HEK293T (cell line): ENCODE data around the gene CHTF18.

Experiments used
- ARNT ChIP-seq: fragments of 450-650 bp; IDR thresholded peaks from 2 replicates; pipeline ENCODE4 v1.6.1; 2017; ENCODE audit warnings: mild to moderate bottlenecking
- BHLHE40 ChIP-seq: fragments of 450-650 bp; IDR thresholded peaks from 2 replicates; pipeline ENCODE4 v1.6.1; 2016; ENCODE audit warnings: mild to moderate bottlenecking, moderate library complexity, borderline replicate concordance
- ELF4 ChIP-seq: fragments of 450-650 bp; IDR thresholded peaks from 2 replicates; pipeline ENCODE4 v1.6.1; 2017; ENCODE audit warnings: antibody characterized with exemption
- FOXA1 ChIP-seq: fragments of 450-650 bp; IDR thresholded peaks from 2 replicates; pipeline ENCODE4 v1.6.1; 2016; ENCODE audit warnings: mild to moderate bottlenecking
- FOXK2 ChIP-seq: fragments of 450-650 bp; IDR thresholded peaks from 2 replicates; pipeline ENCODE4 v1.6.1; 2016; ENCODE audit warnings: mild to moderate bottlenecking
- FOXM1 ChIP-seq: fragments of 450-650 bp; IDR thresholded peaks from 2 replicates; pipeline ENCODE4 v1.6.1; 2017; ENCODE audit warnings: mild to moderate bottlenecking, borderline replicate concordance
- HDGF ChIP-seq: fragments of 450-650 bp; IDR thresholded peaks from 2 replicates; pipeline ENCODE4 v1.6.1; 2017; ENCODE audit warnings: antibody characterized with exemption, borderline replicate concordance
- LEF1 ChIP-seq: fragments of 450-650 bp; IDR thresholded peaks from 2 replicates; pipeline ENCODE4 v1.6.1; 2017; ENCODE audit warnings: mild to moderate bottlenecking, borderline replicate concordance
- NFRKB ChIP-seq: fragments of 450-650 bp; IDR thresholded peaks from 2 replicates; pipeline ENCODE4 v1.6.1; 2016; ENCODE audit warnings: mild to moderate bottlenecking, moderate library complexity
- SP1 ChIP-seq: fragments of 450-650 bp; IDR thresholded peaks from 2 replicates; pipeline ENCODE4 v1.6.1; 2017
- SUZ12 ChIP-seq: fragments of 450-650 bp; IDR thresholded peaks from 2 replicates; pipeline ENCODE4 v1.6.1; 2016; ENCODE audit warnings: mild to moderate bottlenecking
- ZNF384 ChIP-seq: fragments of 450-650 bp; IDR thresholded peaks from 2 replicates; pipeline ENCODE4 v1.6.1; 2016

DNA sequence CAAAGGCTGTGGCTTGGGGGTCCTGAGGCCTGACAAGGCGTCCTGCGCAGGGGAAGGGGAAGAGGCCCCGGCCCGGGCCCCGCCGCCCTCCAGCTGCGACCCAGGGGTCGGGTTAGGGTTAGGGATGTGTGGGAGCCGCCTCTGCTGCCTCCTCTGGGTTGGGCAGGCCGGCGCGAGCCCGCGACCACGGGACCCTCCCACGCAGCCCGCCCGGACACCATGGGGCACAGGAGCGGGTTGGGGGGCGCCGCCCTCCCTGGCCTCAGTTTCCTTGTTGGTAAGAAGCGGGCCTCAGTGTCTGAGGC, 48.0 kb upstream of the CHTF18 start:
- no peak for TF ChIP-seq LEF1
- TF ChIP-seq NFRKB: no peak
- TF ChIP-seq ELF4: no peak
- TF ChIP-seq FOXM1: no peak
- TF ChIP-seq SUZ12: no peak
- no peak for TF ChIP-seq FOXA1
- TF ChIP-seq FOXK2: no peak
- TF ChIP-seq HDGF: no peak
- TF ChIP-seq ARNT: no peak
- no peak for TF ChIP-seq BHLHE40
- TF ChIP-seq SP1: no peak
- TF ChIP-seq ZNF384: no peak
